Hematopoietic multipotent progenitor cell (in vitro differentiated cells): Measurements from ENCODE around the gene PPCS. TPM values are rescaled to one million over a fixed set of nuclear protein-coding genes. Genes with fewer than 3 reads are reported as not detected.
"Not testable (repeated sequence)": the region's sequence is repeated elsewhere in the genome, so short reads cannot be mapped to it uniquely, and the experiment has no call there.

Experiments used
- DNase-seq, 3 donors: peaks; one replicate each; pipeline ENCODE4 v3.0.0-alpha.2; 2011 to 2015; ENCODE audit warnings: low read depth in 2 of 3, low spot score in 2 of 3
- total RNA-seq: library from RNA; depleted of rRNA; stranded (reverse); fragments of >200 nt; gene quantifications from one replicate; pipeline ENCODE4 v1.2.3, GENCODE V29; 2012

Gene PPCS
- total RNA-seq, 1 donor = 49.5 TPM

GRCh38 chr1:42450061-42450460, 6.3 kb upstream of the PPCS start:
- no peak for DNase-seq

DNA sequence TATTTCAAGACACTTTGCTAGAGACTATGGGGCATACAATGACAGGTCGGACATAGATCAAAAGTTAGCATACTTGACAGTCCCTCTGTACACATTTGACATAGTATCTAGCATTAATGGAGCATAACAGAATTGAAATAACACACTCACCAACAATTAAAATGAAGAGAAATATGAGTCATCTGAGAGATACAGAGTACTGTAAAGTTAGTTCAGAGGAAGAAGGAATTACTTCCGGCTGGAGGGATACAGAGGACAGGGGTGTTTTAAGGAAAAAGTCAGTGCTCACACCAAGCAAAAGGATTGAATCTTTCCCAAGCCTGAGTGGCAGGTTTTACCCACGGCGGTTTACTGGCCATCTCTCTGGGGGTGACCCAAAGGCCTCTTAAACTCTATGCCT, 3.0 kb upstream of the PPCS start:
- no peak for DNase-seq

GRCh38 chr1:42454403-42454802, 1.9 kb upstream of the PPCS start:
- DNase-seq = no peak

GRCh38 chr1:42456754-42457089, 379 bp downstream of the PPCS start:
- DNase-seq = peak in 2 of 3 donors; percentile 64 to 70

GRCh38 chr1:42461196-42461595, 4.9 kb downstream of the PPCS start:
- no peak for DNase-seq

- DNase-seq = peak; percentile 93 to 99 (median 97)
These were observed 6.8 kb downstream of the PPCS start, which contains the start of gene CCDC30 for GRCh38 chr1:42462828-42463763. TSS of gene CCDC30 (plus strand) at chr1:42463286. CDS start at chr1:42480552, 17,266 bp downstream.

GRCh38 chr1:42463921-42464320, 7.6 kb downstream of the PPCS start:
- DNase-seq = no peak

DNA sequence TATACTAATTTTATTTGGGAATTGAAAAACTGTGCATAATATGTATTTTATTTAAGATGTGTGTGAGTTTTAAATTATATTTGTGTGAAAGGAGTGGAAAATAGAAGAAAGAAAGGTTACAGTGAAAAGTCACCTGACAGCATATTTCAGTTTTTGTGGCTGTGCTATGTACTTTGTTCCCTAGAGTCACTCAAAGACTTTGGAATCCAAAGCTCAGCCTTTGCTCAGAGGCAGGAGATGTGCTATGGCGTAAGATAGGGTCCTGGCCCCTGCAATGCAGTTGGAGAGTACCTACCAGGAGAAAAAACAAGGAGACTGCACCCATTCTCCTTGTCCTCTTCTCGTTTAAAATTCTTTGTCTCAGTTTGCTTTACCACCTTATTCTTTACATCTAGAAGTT, 9.7 kb downstream of the PPCS start:
- DNase-seq = no peak

DNA sequence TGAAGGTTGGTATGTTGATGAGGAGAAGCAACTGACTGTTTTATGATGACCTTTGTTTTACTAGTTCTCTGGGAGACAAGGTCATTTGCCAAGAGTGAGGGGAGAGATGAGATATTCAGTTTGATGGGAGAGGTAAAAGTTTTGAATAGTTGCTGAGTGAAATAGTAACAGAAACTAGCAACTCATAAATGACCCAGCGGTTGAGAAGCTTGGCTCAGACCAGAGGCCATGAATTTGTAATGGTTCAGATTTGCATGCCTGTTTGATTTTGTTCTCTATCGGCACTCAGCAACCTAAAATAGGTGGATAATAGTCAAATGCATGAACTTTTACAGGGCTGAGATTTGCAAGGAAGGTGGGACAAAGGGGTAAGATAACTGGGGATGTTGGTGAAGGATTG, 13.4 kb downstream of the PPCS start:
- DNase-seq = no peak

DNA sequence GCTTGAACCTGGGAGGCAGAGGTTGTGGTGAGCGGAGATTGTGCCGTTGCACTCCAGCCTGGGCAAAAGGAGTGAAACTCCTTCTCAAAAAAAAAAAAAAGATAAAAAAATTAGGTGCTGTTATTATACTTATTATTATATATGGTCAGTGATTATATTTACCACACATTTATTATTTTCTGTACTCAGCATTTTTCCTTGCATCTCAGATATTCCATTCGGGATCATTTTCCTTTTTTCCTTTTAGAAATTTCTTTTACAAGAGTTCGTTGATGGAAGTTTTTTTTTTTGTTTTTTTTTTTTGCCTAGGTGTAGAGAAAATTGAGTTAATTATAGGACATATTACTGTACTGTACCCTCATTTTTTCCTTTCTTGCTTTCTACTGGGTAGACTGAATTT, 20.3 kb downstream of the PPCS start:
- no peak for DNase-seq

DNA sequence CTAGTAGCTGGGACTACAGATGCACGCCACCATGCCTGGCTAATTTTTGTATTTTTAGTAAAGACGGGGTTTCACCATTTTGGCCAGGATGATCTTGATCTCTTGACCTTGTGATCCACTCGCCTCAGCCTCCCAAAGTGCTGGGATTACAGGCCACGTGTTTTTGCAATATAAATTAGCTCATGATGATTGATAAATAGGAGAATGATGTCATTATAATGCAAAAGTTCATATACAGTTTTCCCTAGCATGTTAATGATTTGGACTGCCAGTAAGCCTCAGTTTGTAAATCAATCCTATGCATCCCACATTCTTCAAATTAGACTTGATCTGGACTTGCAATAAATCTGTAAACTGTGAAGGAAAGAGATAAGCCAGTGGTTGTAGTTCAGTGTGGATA, 21.0 kb downstream of the PPCS start:
- not testable (repeated sequence) for DNase-seq

DNA sequence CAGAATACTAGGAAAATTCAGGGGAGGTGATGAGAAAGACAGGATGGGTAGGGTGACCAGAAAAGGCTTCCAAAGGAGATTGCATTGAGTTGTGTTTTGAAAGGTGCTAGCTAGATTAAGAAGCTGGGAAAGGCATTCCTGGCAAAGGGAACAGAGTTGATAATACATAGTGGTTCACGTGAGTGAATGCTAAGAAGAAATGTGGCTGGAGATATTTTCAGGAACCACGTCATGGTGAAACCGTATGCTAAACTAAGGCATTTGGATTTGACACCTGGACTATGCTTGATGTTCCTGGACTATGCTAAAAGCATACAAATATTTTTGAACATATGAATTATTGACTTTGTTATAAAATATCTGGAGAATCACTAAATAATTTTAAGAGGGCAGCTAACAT, 21.4 kb downstream of the PPCS start:
- no peak for DNase-seq

DNA sequence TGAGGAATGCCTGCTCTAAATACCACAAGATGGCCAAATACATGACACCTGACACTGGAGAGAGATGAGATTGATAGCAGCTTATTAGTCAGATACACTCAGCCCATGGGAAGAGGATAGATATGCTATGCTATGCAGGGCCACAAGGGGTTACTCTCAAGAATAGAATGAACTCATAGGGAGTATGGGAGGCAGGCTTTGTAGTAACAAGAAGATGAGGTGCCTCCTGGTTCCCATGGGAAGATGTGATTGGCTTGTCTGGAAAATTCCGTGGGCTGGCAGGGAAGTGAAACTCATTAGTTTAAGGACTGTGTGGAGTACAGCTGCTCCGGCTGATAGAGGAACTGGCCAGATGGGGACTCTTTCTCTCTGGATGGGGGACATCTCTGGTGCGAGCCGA, 23.3 kb downstream of the PPCS start:
- DNase-seq = no peak

- DNase-seq = no peak
These were observed 24.6 kb downstream of the PPCS start for GRCh38 chr1:42480921-42481320.

DNA sequence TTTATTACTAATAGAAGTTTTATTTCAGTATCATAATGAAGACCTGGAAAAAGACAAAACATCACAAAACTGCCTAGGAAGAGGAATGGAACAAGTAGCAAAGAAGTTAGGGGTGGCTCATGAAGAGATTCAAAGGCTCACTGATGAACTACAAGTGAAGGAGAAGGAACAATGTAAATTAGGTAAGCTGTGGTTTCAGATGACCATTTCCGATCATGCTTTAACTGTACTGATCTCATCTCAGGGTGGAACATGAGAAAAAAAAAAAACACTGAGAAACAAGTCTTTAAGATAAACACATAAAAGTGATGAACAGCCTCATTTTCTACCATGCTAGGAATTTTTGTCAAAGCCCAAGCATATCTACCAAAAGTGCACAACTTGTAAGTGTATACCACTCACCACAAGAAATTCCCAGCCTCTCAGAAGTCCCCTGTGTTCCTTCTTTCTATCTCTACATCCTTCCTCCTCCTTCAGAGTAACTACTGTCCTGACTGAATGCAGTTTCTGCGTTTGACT, 26.4 kb downstream of the PPCS start:
- DNase-seq = no peak

GRCh38 chr1:42484382-42484781, 28.0 kb downstream of the PPCS start:
- no peak for DNase-seq

DNA sequence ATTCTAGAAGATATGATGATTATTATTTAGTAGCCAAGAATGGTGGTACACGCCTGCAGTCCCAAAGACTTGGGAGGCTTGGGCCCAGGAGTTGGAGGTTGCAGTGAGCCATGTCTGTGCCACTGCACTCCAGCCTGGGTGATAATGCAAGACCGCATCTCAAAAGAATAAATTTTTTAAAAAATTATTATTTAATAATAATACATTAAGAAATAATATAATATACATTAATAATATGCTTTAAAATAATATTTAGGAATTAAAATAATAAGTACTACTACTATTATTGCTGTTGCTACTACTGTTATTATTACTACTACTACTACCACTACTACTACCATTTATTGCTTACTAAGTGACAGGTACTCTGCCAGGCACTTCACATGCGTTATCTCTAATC, 33.9 kb downstream of the PPCS start:
- DNase-seq = no peak

GRCh38 chr1:42502031-42502430, 45.7 kb downstream of the PPCS start:
- not testable (repeated sequence) for DNase-seq

DNA sequence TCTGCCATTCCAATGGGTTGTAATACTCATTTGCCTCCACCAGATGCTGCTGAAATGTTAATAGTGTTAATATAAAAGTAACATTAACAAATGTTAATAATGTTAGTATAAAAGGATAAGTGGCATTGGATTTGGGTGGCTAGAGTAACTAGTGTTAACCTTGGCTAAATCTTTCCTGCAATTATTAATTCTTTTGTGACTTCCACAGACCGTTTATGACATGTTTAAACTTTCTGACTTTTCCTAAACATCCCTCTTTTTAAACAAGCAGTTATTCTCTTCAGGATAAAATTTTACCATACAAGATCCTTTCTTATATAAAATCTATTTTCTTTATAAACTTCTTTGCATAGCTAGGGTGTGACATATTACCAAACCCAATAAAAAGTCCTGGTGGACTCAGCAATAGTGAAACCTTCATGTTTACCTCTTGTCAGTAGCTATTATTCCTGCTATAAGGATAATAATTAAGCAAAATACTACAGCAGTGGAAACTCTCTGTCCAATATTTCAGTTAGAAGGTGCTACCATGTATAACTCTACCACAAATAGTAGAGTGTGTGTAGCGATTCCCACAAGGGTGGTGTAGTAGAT, 48.3 kb downstream of the PPCS start:
- no peak for DNase-seq

DNA sequence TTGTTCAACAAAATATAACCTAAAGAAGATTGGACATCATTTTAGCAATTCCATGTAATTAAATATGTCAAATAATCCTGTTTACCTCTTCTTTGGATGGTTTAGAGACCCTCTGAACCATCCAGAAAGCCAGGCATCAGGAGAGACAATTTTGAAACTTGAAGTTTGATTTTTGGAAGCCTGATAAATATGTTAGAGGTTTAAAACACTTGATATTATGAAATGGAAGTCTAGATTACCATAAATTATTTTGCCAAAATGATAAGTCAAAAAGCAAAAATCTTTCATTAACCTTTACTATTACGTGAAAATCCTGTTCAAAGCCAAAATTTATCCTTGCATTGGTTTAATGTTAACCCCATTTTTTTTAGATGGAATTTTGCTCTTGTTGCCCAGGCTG, 50.2 kb downstream of the PPCS start:
- DNase-seq = peak in 1 of 3 donors; percentile 1
